Spleen (tissue), 7 donors: ENCODE measurements around the gene DHH.

ENCODE experiments used
- CTCF ChIP-seq, 11 experiments: fragments of 200-600 bp in 7 of 11; fragments of 450-650 bp in 4 of 11; sonication (generic) in 4 of 11; IDR thresholded peaks in 8 of 11; conservative IDR thresholded peaks in 3 of 11; 1 replicate in 7 of 11; 2 replicates in 4 of 11; pipeline versions ENCODE4 v1.4.0 to v1.8.0; 2016 to 2021; ENCODE audit warnings: antibody characterized with exemption in 11 of 11, inconsistent platforms in 4 of 11, mild to moderate bottlenecking in 1 of 11
- POLR2A ChIP-seq, 3 donors: fragments of 450-650 bp; IDR thresholded peaks; one replicate each; pipeline ENCODE4 v1.5.1; 2017; ENCODE audit warnings: antibody characterized with exemption in 3 of 3, mild to moderate bottlenecking in 1 of 3
- POLR2AphosphoS5 ChIP-seq, 3 donors: sonication (generic); formaldehyde crosslinking; IDR thresholded peaks; one replicate each; pipeline ENCODE4 v1.5.1; 2017; ENCODE audit warnings: antibody characterized with exemption in 3 of 3
- donor health status: DM: no; HTN: no; CAD: no; lungs with moderate emphysema.
- donor health status: DM: no; HTN: no; CAD: no.
- donor health status: DM: no; HTN: no; CAD: no.

DNA sequence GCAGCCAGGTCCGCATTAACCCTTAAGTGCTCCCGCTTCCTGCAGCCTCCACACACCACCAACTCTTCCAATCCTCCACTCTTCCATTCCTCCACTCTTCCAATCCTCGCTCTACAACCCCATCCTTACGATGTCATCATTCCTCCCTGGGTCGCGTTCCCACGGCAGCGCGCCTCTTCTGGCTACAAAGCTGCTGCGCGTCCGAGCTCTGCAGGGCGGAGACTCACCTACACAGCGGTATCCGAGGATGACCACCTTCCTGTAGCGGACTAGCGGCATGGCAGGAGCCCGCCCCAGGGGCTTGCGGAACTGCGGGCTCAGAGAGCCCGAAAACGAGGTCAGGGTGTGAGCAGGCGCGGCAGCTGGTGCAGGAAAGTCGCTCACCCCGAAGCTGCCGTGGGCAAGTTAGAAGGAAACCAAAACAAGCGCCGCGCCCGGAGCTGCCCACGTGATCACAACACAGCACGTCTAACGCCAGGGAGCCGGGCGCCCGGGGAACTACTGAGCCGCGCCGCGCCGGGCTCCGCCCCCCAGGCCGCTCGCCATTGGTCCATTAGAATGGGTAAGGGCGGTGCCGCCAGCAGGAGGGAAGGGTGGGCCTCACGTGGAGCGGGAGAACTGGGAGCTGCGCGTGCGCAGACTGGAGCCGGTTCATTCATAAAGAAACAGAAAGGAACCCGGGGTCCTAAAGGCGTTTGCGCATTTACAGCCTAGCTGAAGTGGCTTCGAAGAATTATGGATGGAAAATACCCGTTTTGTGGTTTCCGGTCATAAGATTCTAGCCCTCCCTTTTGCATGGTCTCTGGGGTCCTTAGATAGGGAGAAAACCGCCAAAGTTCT lies 24.9 kb downstream of the DHH start, which contains the start of gene RHEBL1:
- TF ChIP-seq CTCF (IDR thresholded peaks at IDR 0.05 in 8 of 11, conservative IDR thresholded peaks at IDR 0.05 in 3 of 11), result peak in 4 of 11 experiments; percentile 36 to 69 (median 44)
- peak in 1 of 3 donors; percentile 59 for TF ChIP-seq POLR2A (IDR thresholded peaks at IDR 0.05)
- TF ChIP-seq POLR2AphosphoS5 (IDR thresholded peaks at IDR 0.05), result peak; percentile 79 to 89 (median 89)
